Stimulated activated CD8-positive, alpha-beta memory T cell treated with anti-CD3 and anti-CD28 coated beads, Interleukin-4, amount 100 ng/mL, for 4 hours (primary cell): Measurements from ENCODE around the gene DNAJB5.
A peak's percentile ranks its signal among the peaks of the same experiment; 100 is the strongest.
"Not testable (repeated sequence)": the region's sequence is repeated elsewhere in the genome, so short reads cannot be mapped to it uniquely, and the experiment has no call there.

ENCODE experiments used
- DNase-seq, 2 donors: peaks; one replicate each; pipeline ENCODE4 v3.0.0-alpha.2; 2020; ENCODE audit warnings: low read depth in 2 of 2, low spot score in 1 of 2

Gene DNAJB5

GRCh38 chr9:34989003-34989945, at the start of gene DNAJB5:
DNAJB5 (plus strand) TSS chr9:34989745; CDS start chr9:34990631, 886 bp downstream.
- peak; percentile 91 to 93 for DNase-seq

- not testable (repeated sequence) for DNase-seq
These were observed 49.6 kb upstream of the DNAJB5 start for GRCh38 chr9:34939989-34940388.

- no peak for DNase-seq
These were observed 41.1 kb upstream of the DNAJB5 start for GRCh38 chr9:34948451-34948850.

- no peak for DNase-seq
These were observed 35.3 kb upstream of the DNAJB5 start for GRCh38 chr9:34954225-34954624.

GRCh38 chr9:34956066-34956465, 33.5 kb upstream of the DNAJB5 start:
- DNase-seq: not testable (repeated sequence)

GRCh38 chr9:34956648-34957047, 32.9 kb upstream of the DNAJB5 start:
- DNase-seq: no peak

GRCh38 chr9:34957492-34958410, 31.8 kb upstream of the DNAJB5 start, which contains the start of gene PHF24:
PHF24 (plus strand) TSS chr9:34958285; CDS start chr9:34971299, 13,014 bp downstream.
- peak; percentile 10 to 12 for DNase-seq

GRCh38 chr9:34958411-34958982, 31.0 kb upstream of the DNAJB5 start:
- DNase-seq: no peak

- no peak for DNase-seq
These were observed 30.1 kb upstream of the DNAJB5 start for GRCh38 chr9:34959461-34959860.

- DNase-seq: no peak
These were observed 27.7 kb upstream of the DNAJB5 start for GRCh38 chr9:34961574-34962490.

- no peak for DNase-seq
These were observed 27.0 kb upstream of the DNAJB5 start for GRCh38 chr9:34962546-34962945.

GRCh38 chr9:34963552-34963951, 26.0 kb upstream of the DNAJB5 start:
- no peak for DNase-seq

- no peak for DNase-seq
These were observed 25.1 kb upstream of the DNAJB5 start for GRCh38 chr9:34964458-34964857.

- DNase-seq: no peak
These were observed 18.3 kb upstream of the DNAJB5 start for GRCh38 chr9:34971146-34971811.

- no peak for DNase-seq
These were observed 14.9 kb upstream of the DNAJB5 start for GRCh38 chr9:34974664-34975063.

- DNase-seq: no peak
These were observed 13.1 kb upstream of the DNAJB5 start for GRCh38 chr9:34976441-34976840.

GRCh38 chr9:34976992-34977391, 12.6 kb upstream of the DNAJB5 start:
- no peak for DNase-seq

GRCh38 chr9:34980181-34980761, 9.3 kb upstream of the DNAJB5 start:
- no peak for DNase-seq

GRCh38 chr9:34982361-34982760, 7.2 kb upstream of the DNAJB5 start:
- no peak for DNase-seq
